IPS DF 6.9 (cell line): ENCODE data around the gene SLC5A2.
"Not testable (repeated sequence)": the region's sequence is repeated elsewhere in the genome, so short reads cannot be mapped to it uniquely, and the experiment has no call there.

Experiments used
- DNase-seq: peaks from one replicate; pipeline ENCODE4 v3.0.0-alpha.2; 2013; ENCODE audit warnings: low read depth, low spot score
- H3K27ac ChIP-seq: one replicate; pipeline ENCODE4 v1.5.1; 2013; ENCODE audit warnings: low read length, control low read depth
- H3K27me3 ChIP-seq: 2 replicates; pipeline ENCODE4 v1.6.1; 2013; ENCODE audit warnings: mild to moderate bottlenecking, low read length; ENCODE audit not compliant: control insufficient read depth, insufficient read depth
- H3K36me3 ChIP-seq: 2 replicates; pipeline ENCODE4 v1.6.1; 2013; ENCODE audit warnings: low read length; ENCODE audit not compliant: control insufficient read depth, insufficient read depth
- H3K4me1 ChIP-seq: 2 replicates; pipeline ENCODE4 v1.6.1; 2013; ENCODE audit warnings: low read length; ENCODE audit not compliant: control insufficient read depth, insufficient read depth
- H3K4me3 ChIP-seq: 2 replicates; pipeline ENCODE4 v1.5.1; 2013; ENCODE audit warnings: mild to moderate bottlenecking, low read length
- H3K9me3 ChIP-seq: 2 replicates; pipeline ENCODE4 v1.6.1; 2013; ENCODE audit warnings: low read length, inconsistent platforms; ENCODE audit not compliant: control insufficient read depth, insufficient read depth
- WGBS: extraction: QIAGEN DNeasy Blood & Tissue Kit; methylation state at CpG from one replicate; pipeline ENCODE4 v1.1.7; 2013; ENCODE audit warnings: mixed read lengths, missing lambda C conversion rate; ENCODE audit not compliant: insufficient read length, insufficient coverage; 5-methylcytosine and 5-hydroxymethylcytosine counted together

SLC5A2 gene

GRCh38 chr16:31513884-31514283, 31.0 kb downstream of the SLC5A2 start:
- H3K4me1 ChIP-seq = no peaks in the 10 kb centered on the region
- H3K27ac ChIP-seq = no peak overlapping the region
- no peak overlapping the region for H3K4me3 ChIP-seq
- H3K9me3 ChIP-seq = no peaks in the 10 kb centered on the region
- H3K36me3 ChIP-seq = no peaks in the 10 kb centered on the region
- no peak for DNase-seq
- no peaks in the 10 kb centered on the region for H3K27me3 ChIP-seq

GRCh38 chr16:31517800-31518402, 35.0 kb downstream of the SLC5A2 start:
- no peaks in the 10 kb centered on the region for H3K27me3 ChIP-seq
- no peak overlapping the region for H3K4me3 ChIP-seq
- H3K27ac ChIP-seq = no peak overlapping the region
- H3K9me3 ChIP-seq = no peaks in the 10 kb centered on the region
- no CpG with 5 or more reads among the region's 4 CpGs for WGBS
- no peak for DNase-seq
- H3K4me1 ChIP-seq = no peaks in the 10 kb centered on the region
- no peaks in the 10 kb centered on the region for H3K36me3 ChIP-seq

GRCh38 chr16:31519759-31520431, 37.0 kb downstream of the SLC5A2 start:
- no peak overlapping the region for H3K27ac ChIP-seq
- H3K4me3 ChIP-seq = no peak overlapping the region
- H3K9me3 ChIP-seq = no peaks in the 10 kb centered on the region
- no peaks in the 10 kb centered on the region for H3K27me3 ChIP-seq
- no peaks in the 10 kb centered on the region for H3K36me3 ChIP-seq
- no peak for DNase-seq
- H3K4me1 ChIP-seq = no peaks in the 10 kb centered on the region
- WGBS = no CpG with 5 or more reads among the region's 2 CpGs

- Histone ChIP-seq H3K4me1 (no peaks in the 10 kb centered on the region), H3K27me3 (no peaks in the 10 kb centered on the region), H3K4me3 (no peak overlapping the region), H3K36me3 (no peaks in the 10 kb centered on the region), H3K27ac (no peak overlapping the region), H3K9me3 (no peaks in the 10 kb centered on the region)
- no peak for DNase-seq
- WGBS = no CpG with 5 or more reads among the region's 3 CpGs
Observed at GRCh38 chr16:31521368-31521767, 38.4 kb downstream of the SLC5A2 start.

GRCh38 chr16:31522071-31522470, 39.1 kb downstream of the SLC5A2 start:
- Histone ChIP-seq H3K27me3 (no peaks in the 10 kb centered on the region), H3K4me3 (no peak overlapping the region), H3K36me3 (no peaks in the 10 kb centered on the region), H3K27ac (no peak overlapping the region), H3K4me1 (no peaks in the 10 kb centered on the region), H3K9me3 (no peaks in the 10 kb centered on the region)
- no peak for DNase-seq
- no CpG with 5 or more reads among the region's 6 CpGs for WGBS

- H3K36me3 ChIP-seq, H3K27me3 ChIP-seq, DNase-seq, H3K27ac ChIP-seq, H3K4me3 ChIP-seq, H3K9me3 ChIP-seq, H3K4me1 ChIP-seq: not testable (repeated sequence)
- WGBS = no CpG with 5 or more reads among the region's 6 CpGs
Observed at GRCh38 chr16:31523768-31524167, 40.8 kb downstream of the SLC5A2 start.

- peaks cover 2% of the 10 kb centered on the region; the same call in 1 of the 2 replicates for H3K4me1 ChIP-seq
- H3K4me3 ChIP-seq = no peak overlapping the region
- no CpG with 5 or more reads among the region's 3 CpGs for WGBS
- no peaks in the 10 kb centered on the region for H3K9me3 ChIP-seq
- peaks cover 7% of the 10 kb centered on the region; the same call in 1 of the 2 replicates for H3K27me3 ChIP-seq
- DNase-seq = no peak
- no peaks in the 10 kb centered on the region for H3K36me3 ChIP-seq
- H3K27ac ChIP-seq = no peak overlapping the region
Observed at GRCh38 chr16:31525113-31525512, 42.2 kb downstream of the SLC5A2 start.

- Histone ChIP-seq H3K9me3 (no peaks in the 10 kb centered on the region), H3K4me1 (peaks cover 2% of the 10 kb centered on the region; the same call in 1 of the 2 replicates), H3K4me3 (no peak within 1 kb of the TSS; the same call in 1 of the 2 replicates), H3K27ac (no peak within 1 kb of the TSS), H3K36me3 (no peaks in the 10 kb centered on the region), H3K27me3 (peaks cover 10% of the 10 kb centered on the region; the same call in 1 of the 2 replicates)
- WGBS = no CpG with 5 or more reads among the region's 6 CpGs
- DNase-seq = no peak
Observed at GRCh38 chr16:31527734-31528274, 44.9 kb downstream of the SLC5A2 start, which contains the start of gene AHSP. AHSP (plus strand) TSS chr16:31527900; CDS start chr16:31528140, 240 bp downstream.

GRCh38 chr16:31528523-31529107, 45.7 kb downstream of the SLC5A2 start:
- no peak for DNase-seq
- WGBS = no CpG with 5 or more reads among the region's 11 CpGs
- H3K9me3 ChIP-seq = no peaks in the 10 kb centered on the region
- peaks cover 10% of the 10 kb centered on the region; the same call in 1 of the 2 replicates for H3K27me3 ChIP-seq
- H3K4me1 ChIP-seq = peaks cover 2% of the 10 kb centered on the region; the same call in 1 of the 2 replicates
- no peak overlapping the region for H3K27ac ChIP-seq
- peak overlapping the region; percentile 15; the same call in 1 of the 2 replicates for H3K4me3 ChIP-seq
- no peaks in the 10 kb centered on the region for H3K36me3 ChIP-seq

- no peak for DNase-seq
- WGBS = no CpG with 5 or more reads among the region's 52 CpGs
- Histone ChIP-seq H3K9me3 (no peaks in the 10 kb centered on the region), H3K36me3 (no peaks in the 10 kb centered on the region), H3K4me3 (peak overlapping the region; percentile 25; the same call in 1 of the 2 replicates), H3K27me3 (peaks cover 10% of the 10 kb centered on the region; the same call in 1 of the 2 replicates), H3K27ac (no peak overlapping the region), H3K4me1 (peaks cover 2% of the 10 kb centered on the region; the same call in 1 of the 2 replicates)
Observed at GRCh38 chr16:31529108-31529936, 46.4 kb downstream of the SLC5A2 start.
